ENCODE data around the gene KLK10.
A peak's percentile ranks its signal among the peaks of the same experiment; 100 is the strongest.

KLK10 gene

GRCh38 chr19:51019544-51019925, at the start of gene KLK10:
Gene KLK10, minus strand, starts transcription at chr19:51019709. Its CDS starts 579 bp downstream, at chr19:51019130.
- no peaks in the 10 kb centered on the region for H3K9me3 Mint-ChIP-seq
- peaks cover 2% of the 10 kb centered on the region for H3K36me3 Mint-ChIP-seq
- H3K4me1 Mint-ChIP-seq, result peaks cover 17% of the 10 kb centered on the region
- H3K4me3 Mint-ChIP-seq, result peak within 1 kb of the TSS; percentile 23
- H3K27me3 Mint-ChIP-seq, result peaks cover 33% of the 10 kb centered on the region
- H3K27ac Mint-ChIP-seq, result no peak within 1 kb of the TSS

GRCh38 chr19:51066393-51067186, 47.1 kb upstream of the KLK10 start:
- no peak overlapping the region for H3K4me3 Mint-ChIP-seq
- peaks cover 29% of the 10 kb centered on the region for H3K27me3 Mint-ChIP-seq
- no peaks in the 10 kb centered on the region for H3K9me3 Mint-ChIP-seq
- H3K27ac Mint-ChIP-seq, result no peak overlapping the region
- H3K4me1 Mint-ChIP-seq, result no peaks in the 10 kb centered on the region
- peaks cover 2% of the 10 kb centered on the region for H3K36me3 Mint-ChIP-seq

GRCh38 chr19:51065221-51065960, 45.9 kb upstream of the KLK10 start:
- H3K4me3 Mint-ChIP-seq, result peak overlapping the region; percentile 63
- H3K27ac Mint-ChIP-seq, result no peak overlapping the region

GRCh38 chr19:51064534-51065220, 45.2 kb upstream of the KLK10 start, which contains the start of gene KLK13:
Gene KLK13, minus strand, starts transcription at chr19:51065092. Its CDS starts 25 bp downstream, at chr19:51065067.
- H3K4me1 Mint-ChIP-seq, result no peaks in the 10 kb centered on the region
- no peak within 1 kb of the TSS for H3K27ac Mint-ChIP-seq
- H3K27me3 Mint-ChIP-seq, result peaks cover 34% of the 10 kb centered on the region
- H3K36me3 Mint-ChIP-seq, result peaks cover 2% of the 10 kb centered on the region
- H3K4me3 Mint-ChIP-seq, result peak within 1 kb of the TSS; percentile 63
- no peaks in the 10 kb centered on the region for H3K9me3 Mint-ChIP-seq

More at GRCh38 chr19:51065221-51065960, 45.9 kb upstream of the KLK10 start:
- Mint-ChIP-seq H3K9me3 (no peaks in the 10 kb centered on the region), H3K4me1 (no peaks in the 10 kb centered on the region), H3K27me3 (peaks cover 34% of the 10 kb centered on the region), H3K36me3 (peaks cover 2% of the 10 kb centered on the region)

GRCh38 chr19:51063664-51064063, 44.2 kb upstream of the KLK10 start:
- H3K4me3 Mint-ChIP-seq, result no peak overlapping the region
- no peak overlapping the region for H3K27ac Mint-ChIP-seq
- no peaks in the 10 kb centered on the region for H3K9me3 Mint-ChIP-seq
- peaks cover 34% of the 10 kb centered on the region for H3K27me3 Mint-ChIP-seq
- no peaks in the 10 kb centered on the region for H3K4me1 Mint-ChIP-seq
- peaks cover 2% of the 10 kb centered on the region for H3K36me3 Mint-ChIP-seq

GRCh38 chr19:51060973-51061372, 41.5 kb upstream of the KLK10 start:
- H3K4me1 Mint-ChIP-seq, result no peaks in the 10 kb centered on the region
- no peak overlapping the region for H3K27ac Mint-ChIP-seq
- no peak overlapping the region for H3K4me3 Mint-ChIP-seq
- H3K36me3 Mint-ChIP-seq, result peaks cover under 1% of the 10 kb centered on the region
- H3K27me3 Mint-ChIP-seq, result peaks cover 24% of the 10 kb centered on the region
- no peaks in the 10 kb centered on the region for H3K9me3 Mint-ChIP-seq

GRCh38 chr19:51060336-51060735, 40.8 kb upstream of the KLK10 start:
- Mint-ChIP-seq H3K36me3 (no peaks in the 10 kb centered on the region), H3K27me3 (peaks cover 26% of the 10 kb centered on the region), H3K4me3 (no peak overlapping the region), H3K9me3 (no peaks in the 10 kb centered on the region), H3K27ac (no peak overlapping the region), H3K4me1 (no peaks in the 10 kb centered on the region)

- Mint-ChIP-seq H3K36me3 (no peaks in the 10 kb centered on the region), H3K27me3 (peaks cover 26% of the 10 kb centered on the region), H3K4me1 (no peaks in the 10 kb centered on the region), H3K4me3 (no peak overlapping the region), H3K9me3 (no peaks in the 10 kb centered on the region), H3K27ac (no peak overlapping the region)
Measured at GRCh38 chr19:51059715-51060114, 40.2 kb upstream of the KLK10 start.

- Mint-ChIP-seq H3K27ac (no peak overlapping the region), H3K4me1 (no peaks in the 10 kb centered on the region), H3K9me3 (no peaks in the 10 kb centered on the region), H3K4me3 (no peak overlapping the region), H3K36me3 (no peaks in the 10 kb centered on the region), H3K27me3 (peaks cover 24% of the 10 kb centered on the region)
Measured at GRCh38 chr19:51055866-51056265, 36.4 kb upstream of the KLK10 start.

GRCh38 chr19:51047031-51047335, 27.5 kb upstream of the KLK10 start:
- Mint-ChIP-seq H3K9me3 (no peaks in the 10 kb centered on the region), H3K4me3 (no peak overlapping the region), H3K27me3 (peaks cover 5% of the 10 kb centered on the region), H3K4me1 (no peaks in the 10 kb centered on the region), H3K27ac (no peak overlapping the region), H3K36me3 (no peaks in the 10 kb centered on the region)

- no peaks in the 10 kb centered on the region for H3K9me3 Mint-ChIP-seq
Measured at GRCh38 chr19:51044327-51044726, 24.8 kb upstream of the KLK10 start.

GRCh38 chr19:51043497-51043896, 24.0 kb upstream of the KLK10 start:
- no peaks in the 10 kb centered on the region for H3K36me3 Mint-ChIP-seq
- H3K4me3 Mint-ChIP-seq, result no peak overlapping the region
- no peak overlapping the region for H3K27ac Mint-ChIP-seq
- no peaks in the 10 kb centered on the region for H3K4me1 Mint-ChIP-seq
- H3K27me3 Mint-ChIP-seq, result peaks cover 3% of the 10 kb centered on the region
- no peaks in the 10 kb centered on the region for H3K9me3 Mint-ChIP-seq

More at GRCh38 chr19:51044327-51044726, 24.8 kb upstream of the KLK10 start:
- no peak overlapping the region for H3K27ac Mint-ChIP-seq
- H3K4me3 Mint-ChIP-seq, result no peak overlapping the region
- H3K27me3 Mint-ChIP-seq, result peaks cover 3% of the 10 kb centered on the region
- no peaks in the 10 kb centered on the region for H3K36me3 Mint-ChIP-seq
- no peaks in the 10 kb centered on the region for H3K4me1 Mint-ChIP-seq

- no peaks in the 10 kb centered on the region for H3K9me3 Mint-ChIP-seq
- H3K27me3 Mint-ChIP-seq, result no peaks in the 10 kb centered on the region
- no peaks in the 10 kb centered on the region for H3K36me3 Mint-ChIP-seq
- H3K4me3 Mint-ChIP-seq, result no peak overlapping the region
- H3K4me1 Mint-ChIP-seq, result no peaks in the 10 kb centered on the region
- no peak overlapping the region for H3K27ac Mint-ChIP-seq
Measured at GRCh38 chr19:51040151-51040550, 20.6 kb upstream of the KLK10 start.

- no peak overlapping the region for H3K4me3 Mint-ChIP-seq
- H3K4me1 Mint-ChIP-seq, result no peaks in the 10 kb centered on the region
- no peaks in the 10 kb centered on the region for H3K36me3 Mint-ChIP-seq
- peaks cover 7% of the 10 kb centered on the region for H3K27me3 Mint-ChIP-seq
- H3K9me3 Mint-ChIP-seq, result no peaks in the 10 kb centered on the region
- H3K27ac Mint-ChIP-seq, result no peak overlapping the region
Measured at GRCh38 chr19:51036519-51036918, 17.0 kb upstream of the KLK10 start.

GRCh38 chr19:51034704-51035103, 15.2 kb upstream of the KLK10 start, which contains the start of gene KLK12:
Gene KLK12, minus strand, starts transcription at chr19:51035002. Its CDS starts 381 bp downstream, at chr19:51034621.
- Mint-ChIP-seq H3K27ac (no peak within 1 kb of the TSS), H3K9me3 (no peaks in the 10 kb centered on the region), H3K4me3 (no peak within 1 kb of the TSS), H3K36me3 (no peaks in the 10 kb centered on the region), H3K27me3 (peaks cover 16% of the 10 kb centered on the region), H3K4me1 (no peaks in the 10 kb centered on the region)

GRCh38 chr19:51031880-51032225, 12.3 kb upstream of the KLK10 start:
- Mint-ChIP-seq H3K4me3 (no peak overlapping the region), H3K9me3 (no peaks in the 10 kb centered on the region), H3K36me3 (no peaks in the 10 kb centered on the region), H3K27me3 (peaks cover 27% of the 10 kb centered on the region), H3K27ac (no peak overlapping the region), H3K4me1 (no peaks in the 10 kb centered on the region)
